ENCODE results near the gene DNM2.

DNA sequence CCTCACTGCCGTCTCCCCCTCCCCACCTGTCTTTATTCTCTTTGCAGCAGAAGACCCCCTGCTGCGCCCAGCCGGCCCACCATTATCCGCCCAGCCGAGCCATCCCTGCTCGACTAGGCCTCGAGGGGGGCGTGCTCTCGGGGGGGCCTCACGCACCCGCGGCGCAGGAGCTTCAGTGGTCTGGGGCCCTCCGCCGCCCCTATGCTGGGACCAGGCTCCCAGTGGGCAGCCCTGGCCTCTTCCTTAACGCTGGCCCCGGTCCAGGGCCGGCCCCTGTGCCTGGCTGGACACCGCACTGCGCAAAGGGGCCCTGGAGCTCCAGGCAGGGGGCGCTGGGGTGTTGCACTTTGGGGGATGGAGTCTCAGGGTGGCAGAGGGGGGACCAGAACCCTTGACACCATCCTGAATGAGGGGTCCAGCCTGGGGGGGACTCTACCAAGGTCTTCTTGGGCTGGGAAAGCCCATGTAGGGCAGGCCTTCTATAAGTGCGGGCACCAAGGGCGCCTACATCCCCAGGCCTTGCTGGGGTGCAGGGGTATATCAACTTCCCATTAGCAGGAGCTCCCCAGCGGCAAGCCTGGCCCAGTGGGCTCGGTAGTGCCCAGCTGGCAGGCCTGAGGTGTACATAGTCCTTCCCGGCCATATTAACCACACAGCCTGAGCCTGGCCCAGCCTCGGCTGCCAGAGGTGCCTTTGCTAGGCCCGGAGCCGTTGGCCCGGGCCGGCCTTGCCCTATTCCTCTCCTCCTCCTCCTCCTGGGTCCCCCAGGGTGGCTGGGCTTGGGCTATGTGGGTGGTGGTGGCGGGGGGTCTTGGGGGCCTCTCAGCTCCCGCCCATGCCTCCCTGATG is 113.3 kb downstream of the DNM2 start:
- no peak for TF ChIP-seq ETV6 (CRISPR knock-in tag; conservative IDR thresholded peaks at IDR 0.05)
- TF ChIP-seq, protein P1, sequence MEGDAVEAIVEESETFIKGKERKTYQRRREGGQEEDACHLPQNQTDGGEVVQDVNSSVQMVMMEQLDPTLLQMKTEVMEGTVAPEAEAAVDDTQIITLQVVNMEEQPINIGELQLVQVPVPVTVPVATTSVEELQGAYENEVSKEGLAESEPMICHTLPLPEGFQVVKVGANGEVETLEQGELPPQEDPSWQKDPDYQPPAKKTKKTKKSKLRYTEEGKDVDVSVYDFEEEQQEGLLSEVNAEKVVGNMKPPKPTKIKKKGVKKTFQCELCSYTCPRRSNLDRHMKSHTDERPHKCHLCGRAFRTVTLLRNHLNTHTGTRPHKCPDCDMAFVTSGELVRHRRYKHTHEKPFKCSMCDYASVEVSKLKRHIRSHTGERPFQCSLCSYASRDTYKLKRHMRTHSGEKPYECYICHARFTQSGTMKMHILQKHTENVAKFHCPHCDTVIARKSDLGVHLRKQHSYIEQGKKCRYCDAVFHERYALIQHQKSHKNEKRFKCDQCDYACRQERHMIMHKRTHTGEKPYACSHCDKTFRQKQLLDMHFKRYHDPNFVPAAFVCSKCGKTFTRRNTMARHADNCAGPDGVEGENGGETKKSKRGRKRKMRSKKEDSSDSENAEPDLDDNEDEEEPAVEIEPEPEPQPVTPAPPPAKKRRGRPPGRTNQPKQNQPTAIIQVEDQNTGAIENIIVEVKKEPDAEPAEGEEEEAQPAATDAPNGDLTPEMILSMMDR (CRISPR knock-in tag; IDR thresholded peaks at IDR 0.05), result no peak
- TF ChIP-seq, protein P2, sequence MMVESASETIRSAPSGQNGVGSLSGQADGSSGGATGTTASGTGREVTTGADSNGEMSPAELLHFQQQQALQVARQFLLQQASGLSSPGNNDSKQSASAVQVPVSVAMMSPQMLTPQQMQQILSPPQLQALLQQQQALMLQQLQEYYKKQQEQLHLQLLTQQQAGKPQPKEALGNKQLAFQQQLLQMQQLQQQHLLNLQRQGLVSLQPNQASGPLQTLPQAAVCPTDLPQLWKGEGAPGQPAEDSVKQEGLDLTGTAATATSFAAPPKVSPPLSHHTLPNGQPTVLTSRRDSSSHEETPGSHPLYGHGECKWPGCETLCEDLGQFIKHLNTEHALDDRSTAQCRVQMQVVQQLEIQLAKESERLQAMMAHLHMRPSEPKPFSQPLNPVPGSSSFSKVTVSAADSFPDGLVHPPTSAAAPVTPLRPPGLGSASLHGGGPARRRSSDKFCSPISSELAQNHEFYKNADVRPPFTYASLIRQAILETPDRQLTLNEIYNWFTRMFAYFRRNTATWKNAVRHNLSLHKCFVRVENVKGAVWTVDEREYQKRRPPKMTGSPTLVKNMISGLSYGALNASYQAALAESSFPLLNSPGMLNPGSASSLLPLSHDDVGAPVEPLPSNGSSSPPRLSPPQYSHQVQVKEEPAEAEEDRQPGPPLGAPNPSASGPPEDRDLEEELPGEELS (CRISPR knock-in tag; IDR thresholded peaks at IDR 0.05), result no peak
- TF ChIP-seq TBP (CRISPR knock-in tag; IDR thresholded peaks at IDR 0.05), result no peak
- TF ChIP-seq, protein P3, sequence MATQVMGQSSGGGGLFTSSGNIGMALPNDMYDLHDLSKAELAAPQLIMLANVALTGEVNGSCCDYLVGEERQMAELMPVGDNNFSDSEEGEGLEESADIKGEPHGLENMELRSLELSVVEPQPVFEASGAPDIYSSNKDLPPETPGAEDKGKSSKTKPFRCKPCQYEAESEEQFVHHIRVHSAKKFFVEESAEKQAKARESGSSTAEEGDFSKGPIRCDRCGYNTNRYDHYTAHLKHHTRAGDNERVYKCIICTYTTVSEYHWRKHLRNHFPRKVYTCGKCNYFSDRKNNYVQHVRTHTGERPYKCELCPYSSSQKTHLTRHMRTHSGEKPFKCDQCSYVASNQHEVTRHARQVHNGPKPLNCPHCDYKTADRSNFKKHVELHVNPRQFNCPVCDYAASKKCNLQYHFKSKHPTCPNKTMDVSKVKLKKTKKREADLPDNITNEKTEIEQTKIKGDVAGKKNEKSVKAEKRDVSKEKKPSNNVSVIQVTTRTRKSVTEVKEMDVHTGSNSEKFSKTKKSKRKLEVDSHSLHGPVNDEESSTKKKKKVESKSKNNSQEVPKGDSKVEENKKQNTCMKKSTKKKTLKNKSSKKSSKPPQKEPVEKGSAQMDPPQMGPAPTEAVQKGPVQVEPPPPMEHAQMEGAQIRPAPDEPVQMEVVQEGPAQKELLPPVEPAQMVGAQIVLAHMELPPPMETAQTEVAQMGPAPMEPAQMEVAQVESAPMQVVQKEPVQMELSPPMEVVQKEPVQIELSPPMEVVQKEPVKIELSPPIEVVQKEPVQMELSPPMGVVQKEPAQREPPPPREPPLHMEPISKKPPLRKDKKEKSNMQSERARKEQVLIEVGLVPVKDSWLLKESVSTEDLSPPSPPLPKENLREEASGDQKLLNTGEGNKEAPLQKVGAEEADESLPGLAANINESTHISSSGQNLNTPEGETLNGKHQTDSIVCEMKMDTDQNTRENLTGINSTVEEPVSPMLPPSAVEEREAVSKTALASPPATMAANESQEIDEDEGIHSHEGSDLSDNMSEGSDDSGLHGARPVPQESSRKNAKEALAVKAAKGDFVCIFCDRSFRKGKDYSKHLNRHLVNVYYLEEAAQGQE (IDR thresholded peaks at IDR 0.05; ENCODE audit: borderline replicate concordance in 1 of 2, low read depth in 1 of 2, low read length in 2 of 2), result no peak
- TF ChIP-seq HMGA1 (CRISPR knock-in tag; conservative IDR thresholded peaks at IDR 0.05), result no peak
- TF ChIP-seq RAD21 (CRISPR knock-in tag; IDR thresholded peaks at IDR 0.05), result no peak
- TF ChIP-seq, protein P4, sequence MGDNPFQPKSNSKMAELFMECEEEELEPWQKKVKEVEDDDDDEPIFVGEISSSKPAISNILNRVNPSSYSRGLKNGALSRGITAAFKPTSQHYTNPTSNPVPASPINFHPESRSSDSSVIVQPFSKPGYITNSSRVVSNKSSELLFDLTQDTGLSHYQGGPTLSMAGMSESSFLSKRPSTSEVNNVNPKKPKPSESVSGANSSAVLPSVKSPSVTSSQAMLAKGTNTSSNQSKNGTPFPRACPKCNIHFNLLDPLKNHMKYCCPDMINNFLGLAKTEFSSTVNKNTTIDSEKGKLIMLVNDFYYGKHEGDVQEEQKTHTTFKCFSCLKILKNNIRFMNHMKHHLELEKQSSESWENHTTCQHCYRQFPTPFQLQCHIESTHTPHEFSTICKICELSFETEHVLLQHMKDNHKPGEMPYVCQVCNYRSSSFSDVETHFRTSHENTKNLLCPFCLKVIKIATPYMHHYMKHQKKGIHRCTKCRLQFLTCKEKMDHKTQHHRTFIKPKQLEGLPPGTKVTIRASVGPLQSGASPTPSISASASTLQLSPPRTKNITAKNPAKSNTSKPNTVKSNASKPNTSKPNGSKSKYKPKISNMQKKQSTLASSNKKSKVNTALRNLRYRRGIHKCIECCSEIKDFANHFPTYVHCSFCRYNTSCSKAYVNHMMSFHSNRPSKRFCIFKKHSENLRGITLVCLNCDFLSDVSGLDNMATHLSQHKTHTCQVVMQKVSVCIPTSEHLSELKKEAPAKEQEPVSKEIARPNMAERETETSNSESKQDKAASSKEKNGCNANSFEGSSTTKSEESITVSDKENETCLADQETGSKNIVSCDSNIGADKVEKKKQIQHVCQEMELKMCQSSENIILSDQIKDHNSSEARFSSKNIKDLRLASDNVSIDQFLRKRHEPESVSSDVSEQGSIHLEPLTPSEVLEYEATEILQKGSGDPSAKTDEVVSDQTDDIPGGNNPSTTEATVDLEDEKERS (CRISPR knock-in tag; IDR thresholded peaks at IDR 0.05), result no peak
- no peak for TF ChIP-seq SNRNP70 (IDR thresholded peaks at IDR 0.05; ENCODE audit: low read depth, low read length)
- TF ChIP-seq EZH2 (conservative IDR thresholded peaks at IDR 0.05; ENCODE audit: low read depth, low read length), result no peak

Measured in HepG2 (cell line).